A673 (cell line): ENCODE measurements around the gene DCK. TPM values are rescaled to one million over a fixed set of nuclear protein-coding genes. Genes with fewer than 3 reads are reported as not detected.

Source experiments
- BruUV-seq: library from RNA; stranded (reverse); fragments of 400-500 nt; replicated peaks from 2 replicates; lab custom pipeline; 2021; lab: Mats Ljungman, UMichigan
- CTCF ChIA-PET: fragments of 300-600 bp; sonication (Branson Sonifier 250); formaldehyde crosslinking; loops from one replicate; lab custom pipeline; 2022; ENCODE audit warnings: antibody characterized with exemption; lab: Charles Lee
- POLR2A ChIA-PET: fragments of 300-600 bp; sonication (Branson Sonifier 250); formaldehyde crosslinking; loops from one replicate; lab custom pipeline; 2022; ENCODE audit warnings: antibody characterized with exemption; ENCODE audit not compliant: low non-redundant PET; lab: Charles Lee
- DNase-seq: peaks from one replicate; pipeline ENCODE4 v3.0.0-alpha.2; 2015; ENCODE audit warnings: low spot score
- H3K27ac ChIP-seq: fragments of 200-600 bp; sonication (generic); 2 replicates; pipeline ENCODE4 v1.5.1; 2016; ENCODE audit warnings: mixed run types, low read depth, mild to moderate bottlenecking, mixed read lengths, antibody characterized with exemption, low read length; ENCODE audit not compliant: poor library complexity, severe bottlenecking
- H3K27me3 ChIP-seq: fragments of 200-600 bp; sonication (generic); replicated peaks from 2 replicates; pipeline ENCODE4 v1.6.1; 2017; ENCODE audit warnings: mixed run types, low read depth, mild to moderate bottlenecking, mixed read lengths, antibody characterized with exemption, low read length; ENCODE audit not compliant: insufficient read depth, poor library complexity
- H3K36me3 ChIP-seq: fragments of 200-600 bp; sonication (generic); 2 replicates; pipeline ENCODE4 v1.6.1; 2016; ENCODE audit warnings: mixed run types, mild to moderate bottlenecking, mixed read lengths, antibody characterized with exemption, low read length; ENCODE audit not compliant: insufficient read depth, poor library complexity, severe bottlenecking
- H3K4me1 ChIP-seq: fragments of 200-600 bp; sonication (generic); 2 replicates; pipeline ENCODE4 v1.6.1; 2017; ENCODE audit warnings: mixed run types, mild to moderate bottlenecking, mixed read lengths, antibody characterized with exemption, low read length; ENCODE audit not compliant: insufficient read depth, poor library complexity, severe bottlenecking
- H3K4me3 ChIP-seq: fragments of 200-600 bp; sonication (generic); 2 replicates; pipeline ENCODE4 v1.5.1; 2016; ENCODE audit warnings: low read depth, mixed run types, mild to moderate bottlenecking, mixed read lengths, low read length; ENCODE audit not compliant: poor library complexity, severe bottlenecking
- H3K9me3 ChIP-seq: fragments of 200-600 bp; sonication (generic); 2 replicates; pipeline ENCODE4 v1.6.1; 2016; ENCODE audit warnings: mixed run types, low read depth, mild to moderate bottlenecking, mixed read lengths, antibody characterized with exemption, low read length; ENCODE audit not compliant: poor library complexity, severe bottlenecking
- EZH2 ChIP-seq: fragments of 200-600 bp; sonication (generic); IDR thresholded peaks from 2 replicates; pipeline ENCODE4 v1.6.1; 2017; ENCODE audit warnings: borderline replicate concordance, low read depth, mild to moderate bottlenecking, mixed read lengths, antibody characterized with exemption, low read length; ENCODE audit not compliant: poor library complexity, severe bottlenecking
- intact Hi-C: fragments of 100-400 bp; cut with micrococcal nuclease; formaldehyde crosslinking; loops from one replicate; pipeline ENCODE4 v1.10.0; 2022; ENCODE audit not compliant: unreplicated experiment
- total RNA-seq: library from RNA; stranded (reverse); gene quantifications from 2 replicates; pipeline ENCODE4 v1.2.3, GENCODE V29; 2021
- TF ChIP-seq, protein P1 (sequence below): fragments of 300-800, 200-600 bp; sonication (generic); conservative IDR thresholded peaks from 2 replicates; pipeline ENCODE4 v1.5.1; 2017; ENCODE audit warnings: low read depth, mild to moderate bottlenecking, antibody characterized with exemption, low read length, moderate library complexity, mixed read lengths

The DCK gene
- total RNA-seq, 1 experiment from 2014 or later = 18.4 TPM

GRCh38 chr4:71063711-71064110 lies 70.3 kb downstream of the DCK start:
- POLR2A ChIA-PET = no interaction called here
- CTCF ChIA-PET = no interaction called here
- intact Hi-C loops = no loop called here
- H3K27ac ChIP-seq = no peak overlapping the region
- no peak overlapping the region for H3K4me3 ChIP-seq
- H3K9me3 ChIP-seq = no peaks in the 10 kb centered on the region
- no peaks in the 10 kb centered on the region for H3K4me1 ChIP-seq
- no peak for DNase-seq
- H3K27me3 ChIP-seq = no peaks in the 10 kb centered on the region
- H3K36me3 ChIP-seq = no peaks in the 10 kb centered on the region
- TF ChIP-seq, protein P1, sequence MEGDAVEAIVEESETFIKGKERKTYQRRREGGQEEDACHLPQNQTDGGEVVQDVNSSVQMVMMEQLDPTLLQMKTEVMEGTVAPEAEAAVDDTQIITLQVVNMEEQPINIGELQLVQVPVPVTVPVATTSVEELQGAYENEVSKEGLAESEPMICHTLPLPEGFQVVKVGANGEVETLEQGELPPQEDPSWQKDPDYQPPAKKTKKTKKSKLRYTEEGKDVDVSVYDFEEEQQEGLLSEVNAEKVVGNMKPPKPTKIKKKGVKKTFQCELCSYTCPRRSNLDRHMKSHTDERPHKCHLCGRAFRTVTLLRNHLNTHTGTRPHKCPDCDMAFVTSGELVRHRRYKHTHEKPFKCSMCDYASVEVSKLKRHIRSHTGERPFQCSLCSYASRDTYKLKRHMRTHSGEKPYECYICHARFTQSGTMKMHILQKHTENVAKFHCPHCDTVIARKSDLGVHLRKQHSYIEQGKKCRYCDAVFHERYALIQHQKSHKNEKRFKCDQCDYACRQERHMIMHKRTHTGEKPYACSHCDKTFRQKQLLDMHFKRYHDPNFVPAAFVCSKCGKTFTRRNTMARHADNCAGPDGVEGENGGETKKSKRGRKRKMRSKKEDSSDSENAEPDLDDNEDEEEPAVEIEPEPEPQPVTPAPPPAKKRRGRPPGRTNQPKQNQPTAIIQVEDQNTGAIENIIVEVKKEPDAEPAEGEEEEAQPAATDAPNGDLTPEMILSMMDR = no peak
- TF ChIP-seq EZH2 = no peak
- BruUV-seq = no TSS peak

DNA sequence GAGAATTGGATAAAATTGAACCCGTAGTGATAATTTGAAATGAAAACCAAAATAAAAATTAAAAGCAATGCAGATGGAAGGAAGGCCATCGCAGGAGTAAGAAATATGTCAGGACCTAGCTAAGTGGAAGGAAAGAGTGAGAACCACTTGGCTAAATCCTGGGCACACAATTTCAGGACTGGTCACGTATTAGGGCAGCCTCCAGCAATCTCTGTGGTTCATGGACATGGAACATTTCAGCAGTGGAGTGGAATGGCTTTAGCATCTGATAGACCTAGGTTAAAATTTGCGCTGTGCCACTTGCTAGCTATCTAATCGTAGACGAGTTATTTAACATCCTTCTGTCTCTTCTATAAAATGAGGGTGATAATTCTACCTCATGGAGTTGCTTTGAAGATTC lies 71.1 kb downstream of the DCK start:
- ChIA-PET CTCF (interaction anchor here (0.6 kb wide), 1 partner anchor 55 kb away, joined by 3 read pairs; no protein-coding TSS in a partner anchor), POLR2A (no interaction called here)
- Histone ChIP-seq H3K27me3 (no peaks in the 10 kb centered on the region), H3K27ac (no peak overlapping the region), H3K36me3 (no peaks in the 10 kb centered on the region), H3K9me3 (no peaks in the 10 kb centered on the region), H3K4me3 (no peak overlapping the region), H3K4me1 (no peaks in the 10 kb centered on the region)
- no peak for DNase-seq
- BruUV-seq = no TSS peak
- TF ChIP-seq, protein P1 = no peak
- TF ChIP-seq EZH2 = no peak
- intact Hi-C loops = no loop called here

DNA sequence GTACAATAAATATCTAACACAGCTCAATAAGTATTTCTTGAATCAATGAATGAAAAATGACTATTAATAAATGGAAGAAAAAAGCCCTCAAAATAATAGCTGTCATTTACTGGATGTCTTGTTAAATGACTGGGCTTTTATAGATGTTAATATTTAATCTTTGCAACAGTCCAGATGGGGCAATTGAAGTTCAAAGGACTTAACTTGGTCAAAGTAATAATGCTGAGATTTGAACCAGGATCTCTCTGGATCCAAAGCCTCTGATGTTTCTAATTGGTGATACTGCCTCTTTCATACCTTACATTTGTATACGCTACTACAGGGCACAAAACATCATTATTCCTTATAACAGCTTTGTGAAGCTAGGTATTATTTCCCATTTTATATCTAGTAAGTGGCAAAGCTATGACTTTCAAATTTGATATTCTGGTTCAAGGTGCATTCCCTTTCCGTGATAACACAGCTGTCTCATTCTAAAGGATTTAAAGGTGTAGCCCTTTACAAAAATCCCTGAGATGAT lies 72.6 kb downstream of the DCK start:
- Histone ChIP-seq H3K4me1 (no peaks in the 10 kb centered on the region), H3K27ac (no peak overlapping the region), H3K4me3 (no peak overlapping the region), H3K9me3 (no peaks in the 10 kb centered on the region), H3K27me3 (no peaks in the 10 kb centered on the region), H3K36me3 (no peaks in the 10 kb centered on the region)
- POLR2A ChIA-PET = no interaction called here
- DNase-seq = no peak
- no peak for TF ChIP-seq EZH2
- TF ChIP-seq, protein P1 = no peak
- intact Hi-C loops = no loop called here
- BruUV-seq = no TSS peak
- CTCF ChIA-PET = no interaction called here
